SU-DHL-6 (cell line): ENCODE measurements around the gene ARHGEF18.
A peak's percentile ranks its signal among the peaks of the same experiment; 100 is the strongest.
"Not testable (repeated sequence)": the region's sequence is repeated elsewhere in the genome, so short reads cannot be mapped to it uniquely, and the experiment has no call there.

Experiments used
- H2AFZ ChIP-seq: fragments of 200-600 bp; sonication (generic); 2 replicates; pipeline ENCODE4 v1.6.1; 2014; ENCODE audit warnings: low read depth, mild to moderate bottlenecking, moderate library complexity, mixed read lengths, antibody characterized with exemption, low read length; ENCODE audit not compliant: severe bottlenecking
- H3F3A ChIP-seq: fragments of 200-600 bp; shearing (Covaris generic); 2 replicates; pipeline ENCODE4 v1.6.0; 2016; ENCODE audit warnings: antibody characterized with exemption, mild to moderate bottlenecking; ENCODE audit not compliant: insufficient read depth
- H3K27ac ChIP-seq: fragments of 200-600 bp; sonication (generic); 2 replicates; pipeline ENCODE4 v1.5.1; 2016; ENCODE audit warnings: low read depth, mild to moderate bottlenecking, low read length, moderate library complexity, mixed read lengths
- H3K27me3 ChIP-seq: fragments of 200-600 bp; sonication (generic), shearing (Covaris generic); 2 replicates; pipeline ENCODE4 v1.6.0; 2014; ENCODE audit warnings: mild to moderate bottlenecking, low read length
- H3K36me3 ChIP-seq: fragments of 200-600 bp; sonication (generic); 2 replicates; pipeline ENCODE4 v1.6.1; 2014; ENCODE audit warnings: mild to moderate bottlenecking, low read length, mixed read lengths
- H3K4me2 ChIP-seq: fragments of 300-600, 200-600 bp; shearing (Covaris generic), sonication (generic); 2 replicates; pipeline ENCODE4 v1.6.0; 2014; ENCODE audit warnings: low read length, low read depth, mild to moderate bottlenecking; ENCODE audit not compliant: poor library complexity, severe bottlenecking
- H3K4me3 ChIP-seq: fragments of 200-600 bp; sonication (generic); 2 replicates; pipeline ENCODE4 v1.5.1; 2014; ENCODE audit warnings: antibody characterized with exemption, low read length, mild to moderate bottlenecking, mixed read lengths; ENCODE audit not compliant: insufficient read depth, poor library complexity, severe bottlenecking
- H3K79me2 ChIP-seq: fragments of 200-600 bp; sonication (generic); 2 replicates; pipeline ENCODE4 v1.6.1; 2014; ENCODE audit warnings: mild to moderate bottlenecking, low read length, moderate library complexity; ENCODE audit not compliant: insufficient read depth
- H3K9ac ChIP-seq: fragments of 200-600 bp; sonication (generic); 2 replicates; pipeline ENCODE4 v1.7.0; 2014; ENCODE audit warnings: mild to moderate bottlenecking, low read length
- H3K9me2 ChIP-seq: fragments of 200-600 bp; sonication (generic); replicated peaks from 2 replicates; pipeline ENCODE4 v1.6.1; 2014; ENCODE audit warnings: low read length; ENCODE audit not compliant: insufficient read depth
- H3K9me3 ChIP-seq: fragments of 200-600 bp; sonication (generic); 2 replicates; pipeline ENCODE4 v1.6.1; 2014; ENCODE audit warnings: low read length, mixed read lengths; ENCODE audit not compliant: insufficient read depth
- H4K20me1 ChIP-seq: fragments of 200-600 bp; sonication (generic); 2 replicates; pipeline ENCODE4 v1.6.1; 2014; ENCODE audit warnings: low read depth, mild to moderate bottlenecking, antibody characterized with exemption, low read length, moderate library complexity, mixed read lengths
- EZH2phosphoT487 ChIP-seq: fragments of 200-600 bp; sonication (generic), shearing (Covaris generic); conservative IDR thresholded peaks from 2 replicates; pipeline ENCODE4 v1.6.1; 2018; ENCODE audit warnings: mild to moderate bottlenecking, antibody characterized with exemption, low read length, moderate library complexity, mixed read lengths
- TF ChIP-seq, protein P1 (sequence below): fragments of 200-600 bp; sonication (generic); IDR thresholded peaks from one replicate; pipeline ENCODE4 v1.5.1; 2017; ENCODE audit warnings: antibody characterized with exemption, mild to moderate bottlenecking, low read length, moderate library complexity; ENCODE audit not compliant: insufficient read depth, poor library complexity, severe bottlenecking

The ARHGEF18 gene

GRCh38 chr19:7366701-7367420, 18.1 kb downstream of the ARHGEF18 start:
- Histone ChIP-seq H3K9me2 (no peaks in the 10 kb centered on the region), H3K9me3 (no peaks in the 10 kb centered on the region), H3K27me3 (no peaks in the 10 kb centered on the region), H3K4me3 (no peak overlapping the region), H2AFZ (no peak overlapping the region), H3K4me2 (no peak overlapping the region), H3K9ac (no peak overlapping the region), H4K20me1 (no peaks in the 10 kb centered on the region), H3K36me3 (peaks cover 16% of the 10 kb centered on the region; the same call in 1 of the 2 replicates), H3F3A (peaks cover 5% of the 10 kb centered on the region; the same call in 1 of the 2 replicates), H3K27ac (peak overlapping the region; percentile 47), H3K79me2 (peaks cover 18% of the 10 kb centered on the region)
- no peak for TF ChIP-seq EZH2phosphoT487
- TF ChIP-seq, protein P1, sequence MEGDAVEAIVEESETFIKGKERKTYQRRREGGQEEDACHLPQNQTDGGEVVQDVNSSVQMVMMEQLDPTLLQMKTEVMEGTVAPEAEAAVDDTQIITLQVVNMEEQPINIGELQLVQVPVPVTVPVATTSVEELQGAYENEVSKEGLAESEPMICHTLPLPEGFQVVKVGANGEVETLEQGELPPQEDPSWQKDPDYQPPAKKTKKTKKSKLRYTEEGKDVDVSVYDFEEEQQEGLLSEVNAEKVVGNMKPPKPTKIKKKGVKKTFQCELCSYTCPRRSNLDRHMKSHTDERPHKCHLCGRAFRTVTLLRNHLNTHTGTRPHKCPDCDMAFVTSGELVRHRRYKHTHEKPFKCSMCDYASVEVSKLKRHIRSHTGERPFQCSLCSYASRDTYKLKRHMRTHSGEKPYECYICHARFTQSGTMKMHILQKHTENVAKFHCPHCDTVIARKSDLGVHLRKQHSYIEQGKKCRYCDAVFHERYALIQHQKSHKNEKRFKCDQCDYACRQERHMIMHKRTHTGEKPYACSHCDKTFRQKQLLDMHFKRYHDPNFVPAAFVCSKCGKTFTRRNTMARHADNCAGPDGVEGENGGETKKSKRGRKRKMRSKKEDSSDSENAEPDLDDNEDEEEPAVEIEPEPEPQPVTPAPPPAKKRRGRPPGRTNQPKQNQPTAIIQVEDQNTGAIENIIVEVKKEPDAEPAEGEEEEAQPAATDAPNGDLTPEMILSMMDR: peak; percentile 77

- H3F3A ChIP-seq: peaks cover 5% of the 10 kb centered on the region; the same call in 1 of the 2 replicates
- no peak overlapping the region for H3K4me2 ChIP-seq
- no peak overlapping the region for H3K4me3 ChIP-seq
- H4K20me1 ChIP-seq: no peaks in the 10 kb centered on the region
- no peaks in the 10 kb centered on the region for H3K27me3 ChIP-seq
- no peak overlapping the region for H2AFZ ChIP-seq
- peaks cover 14% of the 10 kb centered on the region for H3K79me2 ChIP-seq
- H3K9ac ChIP-seq: no peak overlapping the region
- no peaks in the 10 kb centered on the region for H3K9me2 ChIP-seq
- TF ChIP-seq, protein P1: no peak
- TF ChIP-seq EZH2phosphoT487: no peak
- peaks cover 5% of the 10 kb centered on the region; the same call in 1 of the 2 replicates for H3K36me3 ChIP-seq
- no peak overlapping the region for H3K27ac ChIP-seq
- no peaks in the 10 kb centered on the region for H3K9me3 ChIP-seq
These were observed 19.7 kb downstream of the ARHGEF18 start for GRCh38 chr19:7368456-7368855.

- not testable (repeated sequence) for H3K4me2 ChIP-seq, H3F3A ChIP-seq, H3K9ac ChIP-seq, H2AFZ ChIP-seq, H3K27me3 ChIP-seq, H3K9me3 ChIP-seq, H3K27ac ChIP-seq, H4K20me1 ChIP-seq, H3K4me3 ChIP-seq, H3K36me3 ChIP-seq, H3K9me2 ChIP-seq
- peaks cover 14% of the 10 kb centered on the region for H3K79me2 ChIP-seq
These were observed 20.1 kb downstream of the ARHGEF18 start for GRCh38 chr19:7368866-7369265.

DNA sequence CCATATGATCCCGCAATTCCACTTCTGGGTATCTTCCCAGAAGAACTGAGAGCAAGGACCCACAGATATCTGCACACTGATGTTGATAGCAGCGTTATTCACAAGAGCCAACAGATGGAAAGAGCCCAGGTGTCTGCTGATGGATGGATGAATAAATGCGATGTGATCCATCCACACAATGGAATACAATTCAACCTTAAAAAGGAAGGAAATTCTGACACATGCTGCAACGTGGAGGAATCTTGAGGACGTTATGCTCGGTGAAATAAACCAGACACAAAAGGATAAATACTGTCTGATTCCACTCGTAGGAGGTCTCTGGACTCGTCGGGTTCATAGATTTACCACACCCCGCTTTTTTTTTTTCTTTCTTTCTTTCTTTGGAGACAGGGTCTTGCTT, 21.8 kb downstream of the ARHGEF18 start:
- Histone ChIP-seq H4K20me1 (no peaks in the 10 kb centered on the region), H3K9ac (no peak overlapping the region), H2AFZ (no peak overlapping the region), H3K4me3 (no peak overlapping the region), H3K9me3 (no peaks in the 10 kb centered on the region), H3K4me2 (no peak overlapping the region), H3F3A (peaks cover 5% of the 10 kb centered on the region; the same call in 1 of the 2 replicates), H3K27me3 (no peaks in the 10 kb centered on the region), H3K27ac (no peak overlapping the region), H3K79me2 (peaks cover 14% of the 10 kb centered on the region), H3K9me2 (no peaks in the 10 kb centered on the region), H3K36me3 (peaks cover 5% of the 10 kb centered on the region; the same call in 1 of the 2 replicates)
- TF ChIP-seq EZH2phosphoT487: no peak
